RWPE1 (cell line): Measurements from ENCODE around the gene NUDT3.

Experiments
- CTCF ChIA-PET: fragments of 350-600 bp; sonication (Branson Sonifier 250); formaldehyde crosslinking; extraction: SDS; loops from one replicate; lab custom pipeline; 2021; lab: Yijun Ruan, JAX
- POLR2A ChIA-PET: fragments of 400-600 bp; formaldehyde crosslinking; extraction: SDS; loops from one replicate; lab custom pipeline; 2020; ENCODE audit warnings: antibody characterized with exemption; ENCODE audit not compliant: low non-redundant PET; lab: Yijun Ruan, JAX
- DNase-seq: peaks from one replicate; pipeline ENCODE4 v3.0.0; 2012; ENCODE audit warnings: low spot score
- H3K27ac ChIP-seq: fragments of 450-650 bp; 2 replicates; pipeline ENCODE4 v1.5.1; 2017
- TF ChIP-seq, protein P1 (sequence below): fragments of 450-650 bp; conservative IDR thresholded peaks from 2 replicates; pipeline ENCODE4 v1.5.1; 2017; ENCODE audit warnings: low read depth, mild to moderate bottlenecking

NUDT3 gene

DNA sequence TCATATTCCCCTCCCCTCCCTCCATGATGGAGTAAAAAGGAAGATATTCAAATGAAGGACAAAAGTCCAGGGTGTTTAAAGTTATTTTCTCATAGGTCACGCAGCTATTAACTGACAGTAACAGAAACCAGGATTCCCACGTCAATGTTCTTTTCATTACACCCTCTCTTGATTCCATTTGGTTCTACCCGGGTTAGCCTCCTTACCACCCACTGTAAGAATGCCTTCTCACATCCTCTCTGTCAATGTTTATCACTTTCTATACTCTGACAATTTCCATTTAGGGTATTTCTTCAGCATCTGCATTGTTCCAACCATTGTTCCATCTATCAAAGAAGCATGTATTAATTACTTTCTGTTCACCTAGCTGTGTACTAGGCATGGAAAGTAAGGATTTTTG lies 52.1 kb downstream of the NUDT3 start:
- CTCF ChIA-PET: no interaction called here
- POLR2A ChIA-PET: no interaction called here
- H3K27ac ChIP-seq: no peak overlapping the region
- TF ChIP-seq, protein P1, sequence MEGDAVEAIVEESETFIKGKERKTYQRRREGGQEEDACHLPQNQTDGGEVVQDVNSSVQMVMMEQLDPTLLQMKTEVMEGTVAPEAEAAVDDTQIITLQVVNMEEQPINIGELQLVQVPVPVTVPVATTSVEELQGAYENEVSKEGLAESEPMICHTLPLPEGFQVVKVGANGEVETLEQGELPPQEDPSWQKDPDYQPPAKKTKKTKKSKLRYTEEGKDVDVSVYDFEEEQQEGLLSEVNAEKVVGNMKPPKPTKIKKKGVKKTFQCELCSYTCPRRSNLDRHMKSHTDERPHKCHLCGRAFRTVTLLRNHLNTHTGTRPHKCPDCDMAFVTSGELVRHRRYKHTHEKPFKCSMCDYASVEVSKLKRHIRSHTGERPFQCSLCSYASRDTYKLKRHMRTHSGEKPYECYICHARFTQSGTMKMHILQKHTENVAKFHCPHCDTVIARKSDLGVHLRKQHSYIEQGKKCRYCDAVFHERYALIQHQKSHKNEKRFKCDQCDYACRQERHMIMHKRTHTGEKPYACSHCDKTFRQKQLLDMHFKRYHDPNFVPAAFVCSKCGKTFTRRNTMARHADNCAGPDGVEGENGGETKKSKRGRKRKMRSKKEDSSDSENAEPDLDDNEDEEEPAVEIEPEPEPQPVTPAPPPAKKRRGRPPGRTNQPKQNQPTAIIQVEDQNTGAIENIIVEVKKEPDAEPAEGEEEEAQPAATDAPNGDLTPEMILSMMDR: no peak
- DNase-seq: no peak

DNA sequence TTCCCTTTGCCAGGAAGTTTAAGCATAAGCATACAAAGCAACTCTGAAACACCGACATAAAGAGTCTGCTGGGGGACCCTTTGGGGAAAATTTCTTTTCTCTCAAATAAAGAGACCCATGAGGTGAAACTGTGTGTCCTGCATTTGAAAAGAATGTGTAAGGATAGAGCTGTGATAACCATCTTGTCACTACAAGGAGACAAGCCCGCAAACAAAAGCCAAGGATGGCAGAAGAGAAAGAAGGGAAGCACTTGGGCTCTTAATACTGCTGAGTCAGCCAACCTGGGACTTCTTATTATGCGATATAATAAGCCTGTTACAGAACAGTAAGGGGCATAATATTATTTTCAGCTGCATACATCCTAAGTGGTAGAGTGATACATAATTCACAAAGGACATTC lies 52.5 kb downstream of the NUDT3 start:
- ChIA-PET POLR2A (no interaction called here), CTCF (no interaction called here)
- no peak for DNase-seq
- no peak overlapping the region for H3K27ac ChIP-seq
- TF ChIP-seq, protein P1: no peak

DNA sequence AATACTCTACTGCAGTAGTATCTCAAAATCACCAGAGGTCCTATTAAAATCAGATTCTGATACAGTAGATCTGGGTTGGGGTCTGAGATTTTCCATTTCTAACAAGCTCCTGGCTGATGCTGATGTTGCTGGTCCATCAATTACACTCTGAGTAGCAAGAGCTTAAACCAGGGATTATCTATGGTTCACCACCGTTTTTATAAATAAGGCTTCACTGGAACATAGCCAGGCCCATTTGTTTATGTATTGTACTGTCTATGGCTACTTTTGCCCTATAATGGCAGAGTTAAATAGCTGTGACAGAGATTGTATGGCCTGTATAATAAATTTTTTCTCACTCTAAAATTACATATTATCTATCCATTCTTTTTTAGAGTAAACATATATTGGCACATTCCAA lies 53.0 kb downstream of the NUDT3 start:
- TF ChIP-seq, protein P1: no peak
- CTCF ChIA-PET: interaction anchor here (0.6 kb wide), 1 partner anchor 13 kb away, joined by 7 read pairs; no protein-coding TSS in a partner anchor
- H3K27ac ChIP-seq: no peak overlapping the region
- no peak for DNase-seq
- POLR2A ChIA-PET: no interaction called here

DNA sequence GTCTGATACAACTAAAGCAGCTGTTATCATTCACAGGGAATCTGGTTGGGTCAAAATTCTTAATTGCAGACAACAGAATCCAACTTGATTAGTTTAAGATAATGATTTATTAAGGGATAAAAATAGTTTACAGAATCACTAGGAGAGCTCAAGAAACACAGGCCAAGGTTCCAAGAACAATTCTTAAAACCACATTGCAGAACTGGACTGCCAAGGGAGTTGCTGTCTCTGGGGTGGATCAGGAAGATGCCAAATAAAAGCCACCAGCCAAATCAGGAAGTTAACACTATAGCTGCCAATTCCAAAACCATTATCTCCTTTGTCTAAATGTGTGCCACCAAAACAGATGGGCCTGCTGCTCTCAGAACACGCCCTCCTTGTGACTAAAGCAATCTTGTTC lies 53.7 kb downstream of the NUDT3 start:
- no peak for DNase-seq
- POLR2A ChIA-PET: no interaction called here
- TF ChIP-seq, protein P1: no peak
- H3K27ac ChIP-seq: no peak overlapping the region
- CTCF ChIA-PET: interaction anchor here (0.6 kb wide), 1 partner anchor 13 kb away, joined by 7 read pairs; no protein-coding TSS in a partner anchor

DNA sequence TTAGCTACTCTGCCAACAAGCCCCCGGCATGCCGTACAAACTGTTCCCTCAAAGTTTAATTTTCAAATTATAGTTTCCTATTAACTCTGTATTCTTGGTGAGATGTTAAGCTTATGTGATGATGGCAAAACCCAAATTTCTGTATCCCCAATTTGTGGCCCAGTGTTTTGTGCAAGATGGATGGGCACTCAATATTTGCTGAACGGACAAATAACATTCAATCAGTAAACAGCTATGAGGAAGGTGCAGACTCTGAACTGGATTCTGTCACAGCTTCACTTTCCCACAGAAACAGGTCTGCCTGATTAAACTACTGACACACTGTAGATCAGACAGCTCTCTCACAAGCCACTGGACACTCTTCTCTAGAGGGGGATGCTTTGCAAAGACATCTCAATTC lies 54.1 kb downstream of the NUDT3 start:
- no peak overlapping the region for H3K27ac ChIP-seq
- CTCF ChIA-PET: no interaction called here
- TF ChIP-seq, protein P1: no peak
- DNase-seq: no peak
- POLR2A ChIA-PET: no interaction called here

DNA sequence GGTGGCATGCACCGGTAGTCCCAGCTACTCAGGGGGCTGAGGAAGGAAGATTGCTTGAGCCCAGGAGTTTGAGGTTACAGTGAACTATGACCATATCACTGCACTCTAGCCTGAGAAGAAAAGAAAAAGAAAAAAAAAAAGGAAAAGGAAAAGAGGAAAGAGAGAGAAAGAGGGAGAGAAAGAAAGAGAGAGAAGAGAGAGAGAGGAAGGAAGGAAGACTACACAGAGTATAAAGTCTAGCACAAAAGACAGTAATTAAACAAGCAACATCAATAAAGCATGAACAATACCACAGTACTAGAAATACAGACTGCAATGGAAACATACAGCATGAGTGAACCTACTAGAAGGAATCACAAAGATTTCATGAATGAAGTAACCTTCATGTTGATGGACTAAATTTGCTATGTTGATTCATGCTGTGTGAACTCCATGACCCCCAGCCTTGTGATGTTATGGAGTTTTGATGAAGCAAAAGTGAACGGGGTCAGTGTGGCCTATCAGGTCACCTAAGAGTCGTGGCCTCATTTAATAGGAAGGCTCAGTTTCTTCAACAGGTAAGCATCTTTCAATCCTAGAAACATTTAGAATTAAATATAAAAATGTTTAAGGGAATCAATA lies 57.6 kb downstream of the NUDT3 start:
- no peak for DNase-seq
- ChIA-PET CTCF (no interaction called here), POLR2A (no interaction called here)
- H3K27ac ChIP-seq: no peak overlapping the region
- TF ChIP-seq, protein P1: no peak
